IMR-90 (cell line): Measurements from ENCODE around the gene PLD4. TPM values are rescaled to one million over a fixed set of nuclear protein-coding genes. Genes with fewer than 3 reads are reported as not detected.

ENCODE experiments used
- ATAC-seq: fragments of 200-7000 bp; cut with Tn5 transposase; 2 replicates; pipeline ENCODE4 v1.9.1; 2020; ENCODE audit warnings: low read depth, mild to moderate bottlenecking, moderate library complexity
- BruUV-seq: library from RNA; stranded (reverse); fragments of 400-500 nt; replicated peaks from 2 replicates; lab custom pipeline; 2021; lab: Mats Ljungman, UMichigan
- CTCF ChIA-PET: fragments of 300-600 bp; formaldehyde crosslinking; extraction: SDS; loops from one replicate; lab custom pipeline; 2021; ENCODE audit warnings: antibody characterized with exemption; lab: Yijun Ruan, JAX
- POLR2A ChIA-PET: fragments of 300-600 bp; sonication (Branson Sonifier 250); formaldehyde crosslinking; loops from one replicate; lab custom pipeline; 2022; ENCODE audit warnings: antibody characterized with exemption; ENCODE audit not compliant: unreplicated experiment; lab: Charles Lee
- DNase-seq: peaks from one replicate; pipeline ENCODE4 v3.0.0; 2013
- H2AFZ ChIP-seq: replicated peaks from 2 replicates; pipeline ENCODE3; 2013; ENCODE audit warnings: low read length, mild to moderate bottlenecking; ENCODE audit not compliant: poor library complexity
- H2AK5ac ChIP-seq: 2 replicates; pipeline ENCODE4 v1.6.1; 2013; ENCODE audit warnings: low read depth, low read length, inconsistent platforms
- H2AK9ac ChIP-seq: replicated peaks from 2 replicates; pipeline ENCODE3; 2013; ENCODE audit warnings: mild to moderate bottlenecking, low read depth, low read length, moderate library complexity; ENCODE audit not compliant: poor library complexity
- H2BK120ac ChIP-seq: 2 replicates; pipeline ENCODE4 v1.6.1; 2013; ENCODE audit warnings: low read depth, low read length, inconsistent platforms
- H2BK15ac ChIP-seq: 3 replicates; pipeline ENCODE4 v1.6.1; 2013; ENCODE audit warnings: low read depth, low read length, inconsistent platforms
- H2BK20ac ChIP-seq: 2 replicates; pipeline ENCODE4 v1.6.1; 2013; ENCODE audit warnings: low read depth, mild to moderate bottlenecking, inconsistent platforms, low read length, moderate library complexity
- H2BK5ac ChIP-seq: 2 replicates; pipeline ENCODE4 v1.6.1; 2013; ENCODE audit warnings: mild to moderate bottlenecking, low read depth, low read length, inconsistent platforms; ENCODE audit not compliant: poor library complexity, severe bottlenecking
- H3K14ac ChIP-seq: replicated peaks from 2 replicates; pipeline ENCODE4 v1.6.1; 2013; ENCODE audit warnings: low read depth, low read length, inconsistent platforms
- H3K18ac ChIP-seq: 2 replicates; pipeline ENCODE4 v1.6.1; 2013; ENCODE audit warnings: low read depth, low read length, control low read depth
- H3K23ac ChIP-seq: 2 replicates; pipeline ENCODE4 v1.6.1; 2013; ENCODE audit warnings: low read depth, low read length, inconsistent platforms
- H3K27ac ChIP-seq: 2 replicates; pipeline ENCODE4 v1.5.1; 2013; ENCODE audit warnings: mild to moderate bottlenecking, control low read depth, low read length; ENCODE audit not compliant: insufficient read depth
- H3K27me3 ChIP-seq: 2 replicates; pipeline ENCODE4 v1.6.1; 2013; ENCODE audit warnings: low read length; ENCODE audit not compliant: control insufficient read depth, insufficient read depth
- H3K36me3 ChIP-seq: 2 replicates; pipeline ENCODE4 v1.6.1; 2013; ENCODE audit warnings: low read length, mixed read lengths; ENCODE audit not compliant: control insufficient read depth, insufficient read depth
- H3K4ac ChIP-seq: 2 replicates; pipeline ENCODE4 v1.6.1; 2013; ENCODE audit warnings: low read depth, low read length, inconsistent platforms
- H3K4me1 ChIP-seq: 2 replicates; pipeline ENCODE4 v1.6.1; 2013; ENCODE audit warnings: low read length, mixed read lengths; ENCODE audit not compliant: control insufficient read depth, insufficient read depth
- H3K4me2 ChIP-seq: 2 replicates; pipeline ENCODE4 v1.6.1; 2013; ENCODE audit warnings: low read depth, mild to moderate bottlenecking, control low read depth, low read length, moderate library complexity
- H3K4me3 ChIP-seq: 2 replicates; pipeline ENCODE4 v1.5.1; 2013; ENCODE audit warnings: low read depth, mild to moderate bottlenecking, control low read depth, low read length, moderate library complexity; ENCODE audit not compliant: insufficient read depth
- H3K56ac ChIP-seq: 2 replicates; pipeline ENCODE4 v1.6.1; 2013; ENCODE audit warnings: low read length, inconsistent platforms; ENCODE audit not compliant: insufficient read depth; ENCODE audit errors: extremely low read depth
- H3K79me1 ChIP-seq, 2 experiments: 2 replicates each; pipeline ENCODE4 v1.6.1; 2013; ENCODE audit warnings: low read length in 2 of 2, inconsistent platforms in 1 of 2, low read depth in 1 of 2
- H3K9ac ChIP-seq: 2 replicates; pipeline ENCODE4 v1.6.1; 2013; ENCODE audit warnings: low read depth, low read length, control low read depth
- H3K9me1 ChIP-seq: 2 replicates; pipeline ENCODE4 v1.6.1; 2013; ENCODE audit warnings: low read length, inconsistent platforms; ENCODE audit not compliant: insufficient read depth
- H3K9me3 ChIP-seq: 2 replicates; pipeline ENCODE4 v1.6.1; 2013; ENCODE audit warnings: low read length; ENCODE audit not compliant: control insufficient read depth, insufficient read depth
- H4K20me1 ChIP-seq: 2 replicates; pipeline ENCODE4 v1.6.1; 2013; ENCODE audit warnings: low read length, inconsistent platforms; ENCODE audit not compliant: insufficient read depth
- H4K5ac ChIP-seq: 2 replicates; pipeline ENCODE4 v1.6.1; 2013; ENCODE audit warnings: mild to moderate bottlenecking, low read depth, low read length, control low read depth
- H4K8ac ChIP-seq, 2 experiments: 2 replicates each; pipeline ENCODE4 v1.6.1; 2013; ENCODE audit warnings: low read depth in 2 of 2, low read length in 2 of 2, control low read depth in 1 of 2, inconsistent platforms in 1 of 2
- H4K91ac ChIP-seq: 2 replicates; pipeline ENCODE4 v1.6.1; 2013; ENCODE audit warnings: low read depth, low read length, inconsistent platforms; ENCODE audit not compliant: insufficient read depth
- BHLHE40 ChIP-seq: fragments of 150-350 bp; IDR thresholded peaks from 2 replicates; pipeline ENCODE4 v1.6.1; 2016; ENCODE audit warnings: mild to moderate bottlenecking, low read depth, low read length
- CEBPB ChIP-seq: IDR thresholded peaks from 2 replicates; pipeline ENCODE4 v1.6.1; 2012; ENCODE audit warnings: low read depth, low read length, improper control_type of control experiment
- CHD1 ChIP-seq: IDR thresholded peaks from 2 replicates; pipeline ENCODE4 v1.6.1; 2012; ENCODE audit warnings: low read depth, low read length, improper control_type of control experiment
- FOS ChIP-seq: fragments of 150-350 bp; IDR thresholded peaks from 2 replicates; pipeline ENCODE4 v1.6.1; 2016; ENCODE audit warnings: low read depth, low read length
- MAFK ChIP-seq: IDR thresholded peaks from 2 replicates; pipeline ENCODE4 v1.6.1; 2012; ENCODE audit warnings: low read depth, low read length, improper control_type of control experiment
- MXI1 ChIP-seq: IDR thresholded peaks from 2 replicates; pipeline ENCODE4 v1.6.1; 2012; ENCODE audit warnings: low read depth, mild to moderate bottlenecking, low read length, moderate library complexity, borderline replicate concordance
- NFE2L2 ChIP-seq: fragments of 150-350 bp; IDR thresholded peaks from 2 replicates; pipeline ENCODE4 v1.6.1; 2016; ENCODE audit warnings: low read depth, mild to moderate bottlenecking, low read length
- POLR2A ChIP-seq: IDR thresholded peaks from 2 replicates; pipeline ENCODE4 v1.6.1; 2012; ENCODE audit warnings: mild to moderate bottlenecking, low read depth, low read length
- RAD21 ChIP-seq: IDR thresholded peaks from 2 replicates; pipeline ENCODE4 v1.6.1; 2012; ENCODE audit warnings: low read length, improper control_type of control experiment
- RCOR1 ChIP-seq: IDR thresholded peaks from 2 replicates; pipeline ENCODE4 v1.6.1; 2012; ENCODE audit warnings: mild to moderate bottlenecking, low read length, improper control_type of control experiment; ENCODE audit not compliant: insufficient replicate concordance
- RFX5 ChIP-seq: IDR thresholded peaks from 2 replicates; pipeline ENCODE4 v1.8.0; 2012; ENCODE audit warnings: low read depth, mild to moderate bottlenecking, low read length, moderate library complexity
- SMC3 ChIP-seq: fragments of 150-350 bp; IDR thresholded peaks from 2 replicates; pipeline ENCODE4 v1.6.1; 2016; ENCODE audit warnings: low read depth, mild to moderate bottlenecking, antibody characterized with exemption, low read length, moderate library complexity
- WGBS, 2 experiments: methylation state at CpG; one replicate each; pipeline versions ENCODE4 v1.1.5 to v1.1.7; 2013; ENCODE audit warnings: missing lambda C conversion rate in 2 of 2; ENCODE audit not compliant: insufficient read length in 1 of 2; ENCODE audit errors: extremely low coverage in 2 of 2; 5-methylcytosine and 5-hydroxymethylcytosine counted together
- dilution Hi-C: fragments of 300-500 bp; cut with HindIII; formaldehyde crosslinking; loops from one replicate; pipeline ENCODE4 v1.14.3; 2018; ENCODE audit warnings: low sequenced_read_pairs; ENCODE audit not compliant: unreplicated experiment
- in situ Hi-C: fragments of 300-500 bp; cut with MboI; formaldehyde crosslinking; loops from 3 replicates; pipeline ENCODE4 v1.14.3; 2019; ENCODE audit warnings: low sequenced_read_pairs, inconsistent platforms, mixed read lengths
- intact Hi-C: fragments of 100-400 bp; cut with micrococcal nuclease; formaldehyde crosslinking; loops from 2 replicates; pipeline ENCODE4 v1.10.0; 2022
- polyA plus RNA-seq, 3 experiments: library from polyadenylated mRNA; depleted of rRNA; stranded (reverse); fragments of >200 nt; gene quantifications; 2 replicates each; pipeline ENCODE4 v1.2.3, GENCODE V29; 2012; ENCODE audit warnings: low replicate concordance in 1 of 3
- total RNA-seq: library from RNA; depleted of rRNA; stranded (reverse); fragments of >200 nt; gene quantifications from 2 replicates; pipeline ENCODE4 v1.2.3, GENCODE V29; 2012
- TF ChIP-seq, protein P1 (sequence below): fragments of 150-350 bp; IDR thresholded peaks from 2 replicates; pipeline ENCODE4 v1.6.1; 2016; ENCODE audit warnings: low read depth, mild to moderate bottlenecking, low read length, moderate library complexity, borderline replicate concordance
- TF ChIP-seq, protein P2 (sequence below): conservative IDR thresholded peaks from 2 replicates; pipeline ENCODE4 v1.5.1; 2012; ENCODE audit warnings: mild to moderate bottlenecking, low read depth, low read length, improper control_type of control experiment

PLD4 gene
- total and polyA plus RNA-seq, 2 of the 4 experiments (the other 2 are of a cell fraction), result 0.05 TPM; not detected in 1

DNA sequence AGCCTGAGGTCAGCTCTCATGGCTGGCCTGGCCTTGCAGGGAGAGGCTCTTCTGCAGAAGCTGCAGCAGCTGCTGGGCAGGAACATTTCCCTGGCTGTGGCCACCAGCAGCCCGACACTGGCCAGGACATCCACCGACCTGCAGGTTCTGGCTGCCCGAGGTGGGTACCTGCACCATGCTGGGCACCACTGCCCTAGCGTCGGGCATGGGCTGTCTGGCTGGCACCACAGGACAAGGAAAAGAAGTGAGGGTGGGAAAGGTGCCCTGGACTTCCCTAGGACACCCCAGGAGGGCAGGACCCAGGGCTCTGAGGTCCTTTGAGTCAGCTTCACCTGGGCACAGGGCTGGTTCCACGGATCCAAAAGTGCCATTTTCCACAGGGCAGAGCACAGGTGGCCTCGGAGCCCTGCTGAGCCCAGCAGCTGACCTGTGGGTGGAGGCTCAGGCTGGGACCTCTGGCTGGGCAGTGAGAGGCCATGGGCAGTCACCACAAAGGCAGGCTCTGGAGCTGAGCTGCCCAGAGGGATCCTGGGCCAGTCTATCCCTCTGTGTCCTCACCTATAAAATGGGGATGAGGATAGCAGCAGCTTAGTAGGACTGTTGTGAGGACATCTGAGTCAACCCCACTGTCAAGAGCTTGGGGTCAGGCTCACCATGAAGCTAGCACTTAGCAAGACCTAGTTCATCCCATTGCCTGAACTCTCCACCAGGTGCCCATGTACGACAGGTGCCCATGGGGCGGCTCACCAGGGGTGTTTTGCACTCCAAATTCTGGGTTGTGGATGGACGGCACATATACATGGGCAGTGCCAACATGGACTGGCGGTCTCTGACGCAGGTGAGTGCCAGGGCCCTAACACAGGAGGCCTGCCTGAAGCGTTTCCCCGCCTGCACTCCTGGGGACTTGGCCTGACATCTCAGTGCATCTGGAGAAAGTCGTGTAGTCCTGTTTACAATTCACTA, 4.9 kb downstream of the PLD4 start:
- in situ Hi-C loops, result no loop called here
- no peak overlapping the region for H3K9ac ChIP-seq
- no peak overlapping the region for H3K27ac ChIP-seq
- H3K9me1 ChIP-seq, result no peaks in the 10 kb centered on the region
- TF ChIP-seq, protein P1, sequence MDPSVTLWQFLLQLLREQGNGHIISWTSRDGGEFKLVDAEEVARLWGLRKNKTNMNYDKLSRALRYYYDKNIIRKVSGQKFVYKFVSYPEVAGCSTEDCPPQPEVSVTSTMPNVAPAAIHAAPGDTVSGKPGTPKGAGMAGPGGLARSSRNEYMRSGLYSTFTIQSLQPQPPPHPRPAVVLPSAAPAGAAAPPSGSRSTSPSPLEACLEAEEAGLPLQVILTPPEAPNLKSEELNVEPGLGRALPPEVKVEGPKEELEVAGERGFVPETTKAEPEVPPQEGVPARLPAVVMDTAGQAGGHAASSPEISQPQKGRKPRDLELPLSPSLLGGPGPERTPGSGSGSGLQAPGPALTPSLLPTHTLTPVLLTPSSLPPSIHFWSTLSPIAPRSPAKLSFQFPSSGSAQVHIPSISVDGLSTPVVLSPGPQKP, result no peak
- TF ChIP-seq RAD21 (no peak), MAFK (no peak), BHLHE40 (no peak), NFE2L2 (no peak), FOS (no peak), RFX5 (no peak), RCOR1 (no peak), CHD1 (no peak), MXI1 (no peak), CEBPB (no peak), POLR2A (no peak), SMC3 (no peak)
- TF ChIP-seq, protein P2, sequence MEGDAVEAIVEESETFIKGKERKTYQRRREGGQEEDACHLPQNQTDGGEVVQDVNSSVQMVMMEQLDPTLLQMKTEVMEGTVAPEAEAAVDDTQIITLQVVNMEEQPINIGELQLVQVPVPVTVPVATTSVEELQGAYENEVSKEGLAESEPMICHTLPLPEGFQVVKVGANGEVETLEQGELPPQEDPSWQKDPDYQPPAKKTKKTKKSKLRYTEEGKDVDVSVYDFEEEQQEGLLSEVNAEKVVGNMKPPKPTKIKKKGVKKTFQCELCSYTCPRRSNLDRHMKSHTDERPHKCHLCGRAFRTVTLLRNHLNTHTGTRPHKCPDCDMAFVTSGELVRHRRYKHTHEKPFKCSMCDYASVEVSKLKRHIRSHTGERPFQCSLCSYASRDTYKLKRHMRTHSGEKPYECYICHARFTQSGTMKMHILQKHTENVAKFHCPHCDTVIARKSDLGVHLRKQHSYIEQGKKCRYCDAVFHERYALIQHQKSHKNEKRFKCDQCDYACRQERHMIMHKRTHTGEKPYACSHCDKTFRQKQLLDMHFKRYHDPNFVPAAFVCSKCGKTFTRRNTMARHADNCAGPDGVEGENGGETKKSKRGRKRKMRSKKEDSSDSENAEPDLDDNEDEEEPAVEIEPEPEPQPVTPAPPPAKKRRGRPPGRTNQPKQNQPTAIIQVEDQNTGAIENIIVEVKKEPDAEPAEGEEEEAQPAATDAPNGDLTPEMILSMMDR, result no peak
- H3K4me3 ChIP-seq, result no peak overlapping the region
- H2AFZ ChIP-seq, result no peak overlapping the region
- DNase-seq (no peak), ATAC-seq (no peak)
- H2BK120ac ChIP-seq, result no peak overlapping the region
- no peak overlapping the region for H2BK20ac ChIP-seq
- H3K56ac ChIP-seq, result no peak overlapping the region
- no peaks in the 10 kb centered on the region for H3K36me3 ChIP-seq
- no peaks in the 10 kb centered on the region for H4K20me1 ChIP-seq
- H3K14ac ChIP-seq, result no peak overlapping the region
- intact Hi-C loops, result loop anchor here (5.0 kb wide), 1 partner anchor 43 kb away; no protein-coding TSS in a partner anchor
- dilution Hi-C loops, result loop anchor here (10.0 kb wide), 1 partner anchor 125 kb away; no protein-coding TSS in a partner anchor
- H3K79me1 ChIP-seq, result no peaks in the 10 kb centered on the region
- H3K9me3 ChIP-seq, result no peaks in the 10 kb centered on the region
- H4K8ac ChIP-seq, result no peak overlapping the region
- H3K27me3 ChIP-seq, result peaks cover 42% of the 10 kb centered on the region
- 84% methylated on average over 7 of the region's 15 CpGs; no CpG with 5 or more reads in 1 of the 2 experiments for whole genome bisulfite sequencing, 2 experiments
- no peak overlapping the region for H2AK5ac ChIP-seq
- H3K4me2 ChIP-seq, result no peak overlapping the region
- no peak overlapping the region for H3K18ac ChIP-seq
- H3K4me1 ChIP-seq, result peaks cover 2% of the 10 kb centered on the region; the same call in 1 of the 2 replicates
- CTCF ChIA-PET, result interaction anchor here (0.9 kb wide), 1 partner anchor 34 kb away, joined by 3 read pairs; no protein-coding TSS in a partner anchor
- H3K4ac ChIP-seq, result no peak overlapping the region
- no peak overlapping the region for H2BK5ac ChIP-seq
- no peak overlapping the region for H4K91ac ChIP-seq
- H3K23ac ChIP-seq, result no peak overlapping the region
- BruUV-seq, result no TSS peak
- POLR2A ChIA-PET, result no interaction called here
- H2AK9ac ChIP-seq, result no peak overlapping the region
- no peak overlapping the region for H2BK15ac ChIP-seq
- H4K5ac ChIP-seq, result no peak overlapping the region
